RCC 7860 (cell line): ENCODE measurements around the gene ZNF664.

Experiments used
- DNase-seq: peaks from one replicate; pipeline ENCODE4 v3.0.0-alpha.2; 2015; ENCODE audit warnings: low spot score
- FAIRE-seq: peaks from 2 replicates; lab custom pipeline; 2012; peaks lifted over from hg19 to GRCh38; lab: Jason Lieb, UNC

The ZNF664 gene

GRCh38 chr12:124006846-124007713, 34.1 kb downstream of the ZNF664 start:
- FAIRE-seq (no peak), DNase-seq (no peak)

DNA sequence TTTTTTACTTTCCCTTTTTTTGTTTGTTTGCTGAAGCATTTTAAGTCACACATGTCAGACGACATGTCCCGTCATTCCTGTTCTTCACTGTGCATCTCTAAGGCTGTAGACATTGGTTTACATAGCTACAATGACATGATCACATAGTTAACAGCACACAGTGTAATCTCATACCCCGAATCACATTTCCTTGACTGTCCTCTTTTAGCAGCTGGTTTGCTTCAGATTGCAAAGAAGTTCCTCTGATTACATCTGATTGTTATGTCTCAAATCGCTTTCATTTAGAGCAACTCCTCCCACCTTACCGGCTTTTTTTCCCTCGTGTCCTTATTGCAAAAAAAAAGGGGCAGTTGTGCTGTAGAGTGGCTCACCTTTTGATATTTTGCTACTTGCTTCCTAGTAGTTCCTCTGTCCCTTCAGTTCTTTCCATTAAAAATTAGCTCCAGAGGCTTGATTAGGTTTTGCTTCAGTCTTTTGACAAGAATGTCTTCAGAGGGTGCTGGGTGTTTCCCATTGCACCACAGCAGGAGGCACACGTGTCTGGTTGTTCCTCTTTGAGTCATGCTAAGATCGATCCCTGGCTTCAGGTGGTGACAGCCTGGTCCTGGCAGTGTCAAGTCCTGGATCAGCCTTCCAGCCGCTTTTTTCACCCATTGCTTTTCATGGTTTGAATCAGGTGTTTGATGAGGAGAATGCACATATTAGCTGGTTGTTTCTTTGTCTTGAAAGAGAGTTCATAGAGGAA, 35.0 kb downstream of the ZNF664 start:
- DNase-seq: no peak
- no peak for FAIRE-seq

DNA sequence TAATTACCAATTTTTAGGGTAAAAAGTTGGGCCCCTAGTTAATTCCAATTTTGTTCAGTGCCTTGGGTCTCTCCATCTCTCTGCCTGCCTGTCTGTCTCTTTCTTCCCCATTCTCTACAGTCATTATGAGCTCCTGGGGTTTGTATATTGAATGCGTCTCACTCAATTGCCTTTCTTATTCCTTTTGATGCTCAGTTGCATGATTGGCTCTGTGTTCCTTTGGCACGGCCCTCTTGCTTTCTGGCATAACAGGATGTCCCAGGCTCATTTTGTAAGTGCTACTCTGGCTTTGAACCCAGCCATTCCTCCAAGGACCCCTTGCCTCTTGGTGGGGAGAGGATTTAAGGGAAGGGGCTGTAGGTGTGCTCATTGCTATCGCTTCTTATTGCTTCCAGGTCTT, 35.6 kb downstream of the ZNF664 start:
- DNase-seq (no peak), FAIRE-seq (no peak)

- DNase-seq: no peak
- no peak for FAIRE-seq
Measured at GRCh38 chr12:124009781-124010180, 36.8 kb downstream of the ZNF664 start.

- no peak for FAIRE-seq
- DNase-seq: no peak
Measured at GRCh38 chr12:124010687-124011086, 37.7 kb downstream of the ZNF664 start.

- no peak for FAIRE-seq
- DNase-seq: no peak
Measured at GRCh38 chr12:124011435-124012115, 38.6 kb downstream of the ZNF664 start.

DNA sequence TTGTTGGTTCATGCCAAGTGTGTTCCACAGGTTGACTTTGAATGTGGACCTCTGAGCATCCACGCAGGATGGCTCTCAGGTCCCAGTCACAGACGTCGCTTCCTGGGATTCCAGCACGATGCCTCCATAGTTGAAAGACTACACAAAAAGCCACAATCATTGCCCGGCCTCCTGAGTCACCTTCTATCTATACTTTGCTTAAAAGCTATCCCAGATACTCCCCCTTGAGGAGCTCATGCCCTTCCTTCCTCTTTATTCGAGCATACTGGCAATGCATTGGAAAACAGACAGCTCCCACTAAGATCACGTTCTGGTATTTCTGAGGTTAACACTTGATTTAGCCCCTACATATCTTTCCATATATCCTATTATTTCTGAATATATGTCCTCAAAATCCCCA, 40.1 kb downstream of the ZNF664 start:
- no peak for DNase-seq
- no peak for FAIRE-seq

- FAIRE-seq: no peak
- DNase-seq: no peak
Measured at GRCh38 chr12:124015494-124016461, 42.8 kb downstream of the ZNF664 start.

DNA sequence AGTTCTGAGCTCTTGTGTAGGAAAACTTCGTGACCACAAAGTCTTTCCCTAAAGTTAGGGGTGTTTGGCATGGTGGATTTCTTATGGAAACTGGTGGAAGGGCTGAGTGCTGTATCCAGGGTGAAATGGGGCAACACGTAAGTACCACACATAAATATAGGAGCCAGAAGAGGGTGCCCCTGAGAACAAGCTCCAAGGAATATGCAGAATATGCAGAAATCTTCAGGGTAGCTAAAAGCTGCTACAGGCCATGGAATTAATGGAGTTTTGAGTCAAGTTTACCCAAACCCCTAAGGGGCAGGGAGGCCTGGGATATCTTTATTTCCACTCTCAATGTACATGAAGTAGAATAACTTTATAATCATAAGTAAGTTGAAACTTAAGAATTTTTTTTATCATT, 44.0 kb downstream of the ZNF664 start:
- DNase-seq (no peak), FAIRE-seq (no peak)

DNA sequence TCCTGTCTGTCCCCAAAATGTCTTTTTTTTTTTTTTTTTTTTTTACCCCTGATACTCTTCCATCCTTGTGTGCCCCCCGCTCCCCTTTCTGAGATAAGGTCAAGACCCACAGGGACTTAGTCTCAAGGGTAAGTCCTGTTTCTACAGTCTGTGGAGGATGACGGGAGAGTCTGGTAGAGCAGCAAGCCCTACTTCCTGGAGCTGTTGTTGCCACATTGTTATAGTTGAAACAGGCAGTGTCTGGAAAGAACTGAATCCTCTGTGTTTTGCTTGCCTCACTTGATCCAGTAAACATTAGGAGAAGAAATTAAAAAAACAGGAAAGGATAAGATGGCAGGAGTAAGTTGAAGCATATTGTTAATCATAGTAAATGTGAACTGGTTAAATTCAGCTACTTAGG, 45.5 kb downstream of the ZNF664 start:
- DNase-seq: no peak
- FAIRE-seq: no peak

- FAIRE-seq (no peak), DNase-seq (no peak)
Measured at GRCh38 chr12:124019115-124019514, 46.1 kb downstream of the ZNF664 start.

- FAIRE-seq (no peak), DNase-seq (no peak)
Measured at GRCh38 chr12:124020514-124020949, 47.5 kb downstream of the ZNF664 start.

DNA sequence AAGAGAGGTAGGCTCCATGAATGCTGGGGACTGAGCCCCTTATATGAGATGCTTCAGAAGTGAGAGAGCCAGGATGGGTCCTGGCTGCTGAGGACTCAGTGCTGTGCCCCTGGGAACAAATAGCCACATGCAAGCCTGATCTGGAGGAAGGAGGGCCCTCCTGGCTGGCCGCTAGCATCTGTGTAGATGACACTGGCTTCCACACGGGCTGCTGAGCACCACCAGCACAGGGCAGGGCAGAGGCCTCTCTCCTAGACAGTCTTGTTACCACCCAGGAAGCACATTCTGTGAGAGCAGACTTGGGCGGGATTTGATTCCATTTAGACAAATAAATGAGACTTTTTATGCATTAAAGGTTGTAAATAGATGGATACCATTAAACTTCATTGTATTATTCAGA, 48.0 kb downstream of the ZNF664 start:
- no peak for FAIRE-seq
- DNase-seq: no peak

DNA sequence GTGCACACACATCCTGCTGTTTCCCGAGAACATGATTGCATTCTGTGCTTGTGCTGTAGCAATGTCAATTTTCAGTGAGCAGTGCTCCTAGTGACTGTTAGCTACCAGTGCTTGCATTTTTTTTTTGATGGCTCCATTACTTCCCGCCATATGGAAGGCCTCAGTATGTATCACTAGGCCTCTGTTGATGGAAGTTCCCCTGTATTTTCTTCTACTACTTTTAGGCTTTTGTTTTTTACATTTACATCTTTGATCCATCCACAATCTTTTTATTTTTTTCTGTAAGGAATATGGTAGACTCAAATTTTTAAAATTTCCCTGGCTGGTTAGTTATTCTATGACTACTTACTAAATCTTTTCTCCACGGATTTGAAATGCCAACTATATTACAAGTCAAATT, 49.1 kb downstream of the ZNF664 start:
- DNase-seq (no peak), FAIRE-seq (no peak)

GRCh38 chr12:124024263-124024678, 51.3 kb downstream of the ZNF664 start:
- DNase-seq: no peak
- FAIRE-seq: no peak

DNA sequence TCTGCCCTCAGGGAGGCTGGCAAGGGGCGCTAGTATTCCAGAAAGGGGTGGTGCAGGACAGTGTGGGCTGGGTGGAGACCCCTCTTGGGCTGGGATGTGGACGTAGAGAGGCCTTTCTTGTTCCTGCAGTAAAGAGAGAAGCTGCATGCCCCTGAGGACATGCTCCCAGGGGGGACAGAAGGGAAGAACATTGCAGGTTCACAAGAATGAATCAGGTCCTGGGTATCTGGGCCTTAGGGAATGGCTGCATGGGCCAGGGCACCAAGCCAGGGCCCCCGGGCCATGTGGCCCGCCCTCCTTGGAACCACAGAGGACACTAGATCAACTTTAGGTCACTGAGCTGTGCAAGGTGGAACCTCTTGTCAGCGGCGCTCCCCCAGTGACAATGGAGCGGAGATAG, 51.8 kb downstream of the ZNF664 start:
- DNase-seq (no peak), FAIRE-seq (no peak)

GRCh38 chr12:124025661-124026060, 52.6 kb downstream of the ZNF664 start:
- no peak for DNase-seq
- no peak for FAIRE-seq

DNA sequence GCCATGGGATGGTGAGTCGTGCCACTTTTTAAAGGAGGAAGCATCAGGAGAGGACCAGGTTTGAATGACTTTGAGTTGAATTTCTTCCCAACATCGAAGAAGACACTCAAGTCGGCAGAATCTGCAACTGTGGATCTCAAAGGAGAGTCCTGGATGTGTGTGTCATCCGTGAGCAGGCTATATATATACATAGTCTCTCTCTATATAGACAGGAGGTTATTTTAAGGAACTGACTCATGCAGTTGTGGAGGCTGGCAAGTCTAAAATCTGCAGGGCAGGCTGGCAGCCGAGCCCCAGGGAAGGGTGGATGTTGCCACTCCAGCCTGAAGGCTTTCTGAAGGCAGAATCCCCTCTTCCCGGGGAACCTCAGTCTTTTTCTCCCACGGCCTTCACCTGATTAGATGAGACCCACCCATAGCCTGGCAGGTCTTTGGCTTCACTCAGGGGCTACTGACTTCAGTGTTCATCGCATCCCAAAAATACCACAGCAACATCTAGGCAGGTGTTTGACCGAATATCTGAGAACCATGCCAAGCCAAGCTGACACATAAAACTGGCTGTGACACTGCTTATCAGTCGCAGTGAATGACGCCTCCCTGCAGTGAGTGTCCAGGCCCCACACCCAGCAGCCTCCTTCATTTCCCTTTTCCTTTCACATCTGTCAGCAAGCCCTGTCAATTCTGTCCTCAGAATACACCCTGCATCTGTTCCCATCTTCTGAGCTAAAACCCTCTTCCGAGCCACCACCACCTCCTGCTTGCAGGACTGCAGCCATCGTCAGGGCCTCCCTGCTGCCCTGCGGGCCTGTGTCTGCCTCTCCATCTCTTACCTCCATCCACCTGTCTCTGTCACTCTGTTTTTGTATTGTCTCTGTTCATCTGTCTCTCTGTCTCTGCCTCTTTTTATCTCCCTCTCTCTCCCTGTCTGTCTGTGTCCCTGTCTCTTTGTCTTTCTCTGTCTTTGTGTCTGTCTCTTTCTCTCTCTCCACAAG, 54.0 kb downstream of the ZNF664 start:
- no peak for DNase-seq
- no peak for FAIRE-seq
